Panc1 (cell line): Measurements from ENCODE around the gene PCCA. TPM values are rescaled to one million over a fixed set of nuclear protein-coding genes. Genes with fewer than 3 reads are reported as not detected.
A peak's percentile ranks its signal among the peaks of the same experiment; 100 is the strongest.

Experiments used
- ATAC-seq: fragments of 200-7000 bp; cut with Tn5 transposase; 2 replicates; pipeline ENCODE4 v1.9.1; 2020; ENCODE audit warnings: mild to moderate bottlenecking, moderate library complexity
- BruUV-seq: library from RNA; stranded (reverse); fragments of 400-500 nt; replicated peaks from 2 replicates; lab custom pipeline; 2021; lab: Mats Ljungman, UMichigan
- CTCF ChIA-PET: fragments of 300-600 bp; sonication (Branson Sonifier 250); formaldehyde crosslinking; loops from one replicate; lab custom pipeline; 2022; ENCODE audit warnings: antibody characterized with exemption; lab: Charles Lee
- POLR2A ChIA-PET: fragments of 300-600 bp; sonication (Branson Sonifier 250); formaldehyde crosslinking; loops from one replicate; lab custom pipeline; 2022; ENCODE audit warnings: antibody characterized with exemption; lab: Charles Lee
- DNase-seq: peaks from one replicate; pipeline ENCODE4 v3.0.0-alpha.2; 2010; ENCODE audit warnings: low read depth, low spot score
- H3K27ac ChIP-seq: 2 replicates; pipeline ENCODE4 v1.5.1; 2011; ENCODE audit warnings: mild to moderate bottlenecking, low read length, inconsistent platforms
- H3K27me3 ChIP-seq: fragments of 200-500 bp; sonication (Bioruptor generic); 2 replicates; pipeline ENCODE4 v1.6.0; 2014; ENCODE audit warnings: low read length, inconsistent platforms; ENCODE audit not compliant: control insufficient read depth, insufficient read depth
- H3K36me3 ChIP-seq: fragments of 200-500 bp; sonication (Bioruptor generic); 2 replicates; pipeline ENCODE4 v1.5.1; 2014; ENCODE audit warnings: inconsistent platforms, mild to moderate bottlenecking, low read length, moderate library complexity; ENCODE audit not compliant: control insufficient read depth, insufficient read depth
- H3K4me1 ChIP-seq: 2 replicates; pipeline ENCODE4 v1.5.1; 2011; ENCODE audit warnings: inconsistent platforms, mild to moderate bottlenecking, low read length, moderate library complexity; ENCODE audit not compliant: control insufficient read depth, insufficient read depth
- H3K4me3 ChIP-seq, 2 experiments: 2 replicates each; pipeline ENCODE4 v1.5.1; 2011 to 2012; ENCODE audit warnings: low read depth in 2 of 2, low read length in 2 of 2, mild to moderate bottlenecking in 2 of 2, inconsistent platforms in 1 of 2, moderate library complexity in 1 of 2
- H3K9me3 ChIP-seq: fragments of 200-500 bp; sonication (Bioruptor generic); 2 replicates; pipeline ENCODE4 v1.5.1; 2014; ENCODE audit warnings: low read depth, mild to moderate bottlenecking, inconsistent platforms, low read length, moderate library complexity; ENCODE audit not compliant: control insufficient read depth, insufficient read depth
- POLR2AphosphoS5 ChIP-seq: IDR thresholded peaks from 2 replicates; pipeline ENCODE4 v1.6.1; 2012; ENCODE audit warnings: mild to moderate bottlenecking, low read depth, low read length, moderate library complexity
- SIN3A ChIP-seq: IDR thresholded peaks from 2 replicates; pipeline ENCODE4 v1.6.1; 2012; ENCODE audit warnings: low read depth, mild to moderate bottlenecking, low read length, moderate library complexity, borderline replicate concordance; ENCODE audit not compliant: insufficient read depth
- TCF7L2 ChIP-seq: IDR thresholded peaks from 2 replicates; pipeline ENCODE4 v1.6.1; 2011; ENCODE audit warnings: mild to moderate bottlenecking, low read depth, low read length, inconsistent platforms
- in situ Hi-C: cut with HindIII; loops from 2 replicates; pipeline ENCODE4 v1.10.0; 2016; ENCODE audit warnings: low sequenced_read_pairs, low pct_unique_long_range_greater_than_20kb
- intact Hi-C: fragments of 100-400 bp; cut with micrococcal nuclease; formaldehyde crosslinking; loops from one replicate; pipeline ENCODE4 v1.10.0; 2022; ENCODE audit not compliant: unreplicated experiment
- total RNA-seq: library from RNA; stranded (reverse); gene quantifications from one replicate; pipeline ENCODE4 v1.2.1, GENCODE V29; 2021; ENCODE audit not compliant: unreplicated experiment
- TF ChIP-seq, protein P1 (sequence below): fragments of 450-650 bp; IDR thresholded peaks from 2 replicates; pipeline ENCODE4 v1.5.1; 2017; ENCODE audit warnings: mild to moderate bottlenecking
- TF ChIP-seq, protein P2 (sequence below), 2 experiments: IDR thresholded peaks; 2 replicates each; pipeline ENCODE4 v1.6.1; 2011 to 2012; ENCODE audit warnings: low read depth in 2 of 2, control low read depth in 1 of 2, low read length in 1 of 2, mild to moderate bottlenecking in 1 of 2, moderate library complexity in 1 of 2; ENCODE audit not compliant: insufficient read depth in 1 of 2

Gene PCCA
- total RNA-seq, 1 experiment from 2014 or later: 14.7 TPM

DNA sequence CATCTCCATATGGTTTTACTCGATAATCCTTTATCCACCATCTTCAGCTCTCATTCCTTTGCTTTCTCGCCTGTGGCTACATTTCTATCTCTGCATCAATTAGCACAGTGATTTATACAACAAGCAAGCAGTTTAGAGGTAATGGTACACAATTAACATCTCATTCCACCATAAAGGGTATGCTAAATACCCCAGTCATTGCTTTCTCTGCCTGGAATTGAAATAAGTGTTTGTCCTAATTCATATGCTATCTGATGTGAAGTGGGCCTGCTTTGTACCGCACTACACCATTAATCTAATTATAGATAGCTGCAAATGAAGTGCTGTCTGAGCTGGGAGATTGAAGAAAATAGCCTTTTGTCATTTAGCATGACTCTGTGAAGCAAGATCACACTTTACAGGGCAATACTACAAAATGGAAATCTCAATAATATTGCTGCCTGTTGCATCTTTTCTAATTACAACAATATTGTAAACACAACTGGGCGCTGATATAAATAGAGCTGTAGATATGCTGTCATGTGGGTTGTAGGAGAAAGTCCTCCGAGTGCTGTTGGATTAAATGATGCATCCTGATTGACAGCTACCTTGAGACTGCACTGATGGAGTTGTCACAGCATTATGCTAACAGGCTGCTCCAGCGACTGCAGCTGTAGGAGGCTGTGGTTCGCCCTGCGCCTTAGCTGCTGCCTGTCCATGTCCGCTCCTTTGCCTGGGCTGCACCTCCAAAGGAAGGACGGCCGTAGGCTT, 421.5 kb downstream of the PCCA start:
- H3K9me3 ChIP-seq: no peaks in the 10 kb centered on the region
- no peaks in the 10 kb centered on the region for H3K36me3 ChIP-seq
- no peak overlapping the region for H3K4me3 ChIP-seq
- ATAC-seq: no peak
- BruUV-seq: no TSS peak
- in situ Hi-C loops: no loop called here
- peaks cover 12% of the 10 kb centered on the region for H3K4me1 ChIP-seq
- DNase-seq: no peak
- ChIA-PET POLR2A (no interaction called here), CTCF (no interaction called here)
- peak overlapping the region; percentile 48; the same call in 1 of the 2 replicates for H3K27ac ChIP-seq
- no peaks in the 10 kb centered on the region for H3K27me3 ChIP-seq
- TF ChIP-seq, protein P1, sequence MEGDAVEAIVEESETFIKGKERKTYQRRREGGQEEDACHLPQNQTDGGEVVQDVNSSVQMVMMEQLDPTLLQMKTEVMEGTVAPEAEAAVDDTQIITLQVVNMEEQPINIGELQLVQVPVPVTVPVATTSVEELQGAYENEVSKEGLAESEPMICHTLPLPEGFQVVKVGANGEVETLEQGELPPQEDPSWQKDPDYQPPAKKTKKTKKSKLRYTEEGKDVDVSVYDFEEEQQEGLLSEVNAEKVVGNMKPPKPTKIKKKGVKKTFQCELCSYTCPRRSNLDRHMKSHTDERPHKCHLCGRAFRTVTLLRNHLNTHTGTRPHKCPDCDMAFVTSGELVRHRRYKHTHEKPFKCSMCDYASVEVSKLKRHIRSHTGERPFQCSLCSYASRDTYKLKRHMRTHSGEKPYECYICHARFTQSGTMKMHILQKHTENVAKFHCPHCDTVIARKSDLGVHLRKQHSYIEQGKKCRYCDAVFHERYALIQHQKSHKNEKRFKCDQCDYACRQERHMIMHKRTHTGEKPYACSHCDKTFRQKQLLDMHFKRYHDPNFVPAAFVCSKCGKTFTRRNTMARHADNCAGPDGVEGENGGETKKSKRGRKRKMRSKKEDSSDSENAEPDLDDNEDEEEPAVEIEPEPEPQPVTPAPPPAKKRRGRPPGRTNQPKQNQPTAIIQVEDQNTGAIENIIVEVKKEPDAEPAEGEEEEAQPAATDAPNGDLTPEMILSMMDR: no peak
- TF ChIP-seq, protein P2, sequence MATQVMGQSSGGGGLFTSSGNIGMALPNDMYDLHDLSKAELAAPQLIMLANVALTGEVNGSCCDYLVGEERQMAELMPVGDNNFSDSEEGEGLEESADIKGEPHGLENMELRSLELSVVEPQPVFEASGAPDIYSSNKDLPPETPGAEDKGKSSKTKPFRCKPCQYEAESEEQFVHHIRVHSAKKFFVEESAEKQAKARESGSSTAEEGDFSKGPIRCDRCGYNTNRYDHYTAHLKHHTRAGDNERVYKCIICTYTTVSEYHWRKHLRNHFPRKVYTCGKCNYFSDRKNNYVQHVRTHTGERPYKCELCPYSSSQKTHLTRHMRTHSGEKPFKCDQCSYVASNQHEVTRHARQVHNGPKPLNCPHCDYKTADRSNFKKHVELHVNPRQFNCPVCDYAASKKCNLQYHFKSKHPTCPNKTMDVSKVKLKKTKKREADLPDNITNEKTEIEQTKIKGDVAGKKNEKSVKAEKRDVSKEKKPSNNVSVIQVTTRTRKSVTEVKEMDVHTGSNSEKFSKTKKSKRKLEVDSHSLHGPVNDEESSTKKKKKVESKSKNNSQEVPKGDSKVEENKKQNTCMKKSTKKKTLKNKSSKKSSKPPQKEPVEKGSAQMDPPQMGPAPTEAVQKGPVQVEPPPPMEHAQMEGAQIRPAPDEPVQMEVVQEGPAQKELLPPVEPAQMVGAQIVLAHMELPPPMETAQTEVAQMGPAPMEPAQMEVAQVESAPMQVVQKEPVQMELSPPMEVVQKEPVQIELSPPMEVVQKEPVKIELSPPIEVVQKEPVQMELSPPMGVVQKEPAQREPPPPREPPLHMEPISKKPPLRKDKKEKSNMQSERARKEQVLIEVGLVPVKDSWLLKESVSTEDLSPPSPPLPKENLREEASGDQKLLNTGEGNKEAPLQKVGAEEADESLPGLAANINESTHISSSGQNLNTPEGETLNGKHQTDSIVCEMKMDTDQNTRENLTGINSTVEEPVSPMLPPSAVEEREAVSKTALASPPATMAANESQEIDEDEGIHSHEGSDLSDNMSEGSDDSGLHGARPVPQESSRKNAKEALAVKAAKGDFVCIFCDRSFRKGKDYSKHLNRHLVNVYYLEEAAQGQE (IDR thresholded peaks at IDR 0.05; ENCODE audit: insufficient read depth in 1 of 2, low read depth in 2 of 2, low read length in 1 of 2): no peak
- TF ChIP-seq POLR2AphosphoS5 (no peak), SIN3A (no peak), TCF7L2 (no peak)
- intact Hi-C loops: loop anchor here (5.0 to 10.0 kb wide), 3 partner anchors 118 to 856 kb away; no protein-coding TSS in a partner anchor

DNA sequence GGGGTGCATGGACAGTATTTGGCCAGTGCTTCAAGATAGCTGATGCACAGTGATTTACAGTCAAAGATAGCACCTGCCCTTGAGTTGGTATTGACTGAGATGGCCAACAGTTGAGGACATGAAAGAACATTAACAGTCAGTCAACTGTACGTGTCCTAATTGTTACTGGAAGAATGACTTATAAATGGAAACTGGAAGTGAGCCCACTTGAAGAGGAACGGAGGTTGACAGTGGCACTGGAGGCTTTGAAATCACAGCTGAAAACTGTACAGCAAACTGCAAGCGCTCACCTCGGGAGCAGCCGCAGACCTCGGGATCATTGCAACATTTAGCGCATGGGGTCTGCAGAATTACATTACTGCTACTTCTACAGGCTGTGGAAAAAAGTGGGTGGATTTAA, 422.6 kb downstream of the PCCA start:
- Histone ChIP-seq H3K4me3 (no peak overlapping the region), H3K27me3 (no peaks in the 10 kb centered on the region), H3K36me3 (no peaks in the 10 kb centered on the region; the same call in 1 of the 2 replicates), H3K4me1 (peaks cover 12% of the 10 kb centered on the region), H3K27ac (peak overlapping the region; percentile 77; the same call in 1 of the 2 replicates), H3K9me3 (no peaks in the 10 kb centered on the region)
- intact Hi-C loops (loop anchor here (5.0 to 10.0 kb wide), 3 partner anchors 119 to 857 kb away; no protein-coding TSS in a partner anchor), in situ Hi-C loops (no loop called here)
- DNase-seq (no peak), ATAC-seq (no peak)
- CTCF ChIA-PET: no interaction called here
- BruUV-seq: no TSS peak
- TF ChIP-seq, protein P2 (IDR thresholded peaks at IDR 0.05; ENCODE audit: insufficient read depth in 1 of 2, low read depth in 2 of 2, low read length in 1 of 2): no peak
- TF ChIP-seq, protein P1: no peak
- no peak for TF ChIP-seq TCF7L2
- TF ChIP-seq SIN3A: no peak
- TF ChIP-seq POLR2AphosphoS5: no peak
- POLR2A ChIA-PET: interaction anchor here (0.5 kb wide), 1 partner anchor 523 kb away, joined by 8 read pairs; no protein-coding TSS in a partner anchor
